MV-4-11 (cell line): ENCODE results near the gene KLHL40.
"Not testable (repeated sequence)": the region's sequence is repeated elsewhere in the genome, so short reads cannot be mapped to it uniquely, and the experiment has no call there.

Experiments used
- DNase-seq: peaks from one replicate; lab custom pipeline; 2025; lab: John Stamatoyannopoulos, UW

Gene KLHL40

DNA sequence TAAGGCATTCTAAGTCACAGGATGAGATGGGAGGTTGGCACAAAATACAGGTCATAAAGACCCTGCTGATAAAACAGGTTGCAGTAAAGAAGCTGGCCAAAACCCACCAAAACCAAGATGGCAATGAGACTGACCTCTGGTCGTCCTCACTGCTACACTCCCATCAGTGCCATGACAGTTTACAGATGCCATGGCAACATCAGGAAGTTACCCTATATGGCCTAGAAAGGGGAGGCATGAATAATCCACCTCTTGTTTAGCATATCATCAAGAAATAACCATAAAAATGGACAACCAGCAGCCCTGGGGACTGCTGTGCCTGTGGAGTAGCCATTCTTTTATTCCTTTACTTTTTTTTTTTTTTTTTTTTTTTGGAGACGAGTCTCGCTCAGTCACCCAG lies 37.1 kb downstream of the KLHL40 start:
- not testable (repeated sequence) for DNase-seq

DNA sequence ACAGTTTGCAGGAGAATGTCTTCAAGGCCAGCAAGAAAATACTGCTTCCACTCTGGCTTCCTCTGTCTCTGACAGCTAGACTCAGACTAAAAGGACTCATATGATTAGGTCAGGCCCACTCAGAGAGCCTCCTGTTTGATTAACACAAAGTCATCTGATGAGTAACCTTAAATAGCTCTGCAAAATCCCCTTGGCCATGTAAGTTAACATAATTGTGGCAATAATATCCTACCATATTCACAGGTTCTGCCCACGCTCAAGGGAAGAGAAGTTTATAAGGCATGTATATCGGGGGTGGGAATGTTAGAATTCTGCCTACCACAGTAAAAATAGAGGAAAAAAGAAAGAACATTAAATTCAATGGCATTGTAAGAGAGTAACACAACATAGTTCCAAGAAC lies 37.9 kb downstream of the KLHL40 start:
- no peak for DNase-seq

DNA sequence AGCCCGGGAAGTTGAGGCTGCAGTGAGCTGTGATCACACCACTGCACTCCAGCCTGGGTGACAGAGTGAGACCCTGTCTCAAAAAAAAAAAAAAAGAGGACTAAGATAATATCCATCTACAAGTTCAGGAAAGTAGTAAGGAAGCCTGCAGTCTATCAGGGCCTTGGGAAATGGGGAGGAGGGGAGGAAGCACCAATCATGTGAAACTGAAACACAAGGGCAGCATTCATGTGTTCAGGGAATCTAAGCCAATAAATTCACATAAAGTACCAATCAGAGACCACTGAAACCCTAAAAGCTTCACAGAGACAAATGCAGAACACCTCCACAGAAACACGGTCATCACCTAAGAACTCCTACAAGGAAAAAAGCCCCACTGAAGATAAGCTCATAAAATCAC lies 40.1 kb downstream of the KLHL40 start:
- no peak for DNase-seq

DNA sequence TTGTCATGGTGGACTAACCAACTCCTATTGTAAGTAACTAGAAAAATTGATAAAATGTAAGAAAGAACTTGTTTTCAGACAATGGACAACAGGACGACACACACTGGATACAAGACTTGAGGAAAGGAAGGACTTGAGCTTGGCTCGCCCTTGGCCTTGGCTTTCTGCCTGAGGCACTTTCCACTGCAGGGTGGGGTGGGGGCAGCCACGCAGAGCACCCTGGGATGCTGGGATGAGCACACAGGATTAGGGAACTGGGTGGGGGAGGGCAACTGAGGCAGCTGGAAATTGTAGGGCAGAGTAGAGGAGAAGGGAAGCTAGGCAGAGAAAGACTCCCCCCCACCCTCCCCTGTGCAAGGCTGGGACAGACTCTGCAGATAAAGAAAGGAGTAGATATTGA lies 42.7 kb downstream of the KLHL40 start:
- DNase-seq, result no peak

DNA sequence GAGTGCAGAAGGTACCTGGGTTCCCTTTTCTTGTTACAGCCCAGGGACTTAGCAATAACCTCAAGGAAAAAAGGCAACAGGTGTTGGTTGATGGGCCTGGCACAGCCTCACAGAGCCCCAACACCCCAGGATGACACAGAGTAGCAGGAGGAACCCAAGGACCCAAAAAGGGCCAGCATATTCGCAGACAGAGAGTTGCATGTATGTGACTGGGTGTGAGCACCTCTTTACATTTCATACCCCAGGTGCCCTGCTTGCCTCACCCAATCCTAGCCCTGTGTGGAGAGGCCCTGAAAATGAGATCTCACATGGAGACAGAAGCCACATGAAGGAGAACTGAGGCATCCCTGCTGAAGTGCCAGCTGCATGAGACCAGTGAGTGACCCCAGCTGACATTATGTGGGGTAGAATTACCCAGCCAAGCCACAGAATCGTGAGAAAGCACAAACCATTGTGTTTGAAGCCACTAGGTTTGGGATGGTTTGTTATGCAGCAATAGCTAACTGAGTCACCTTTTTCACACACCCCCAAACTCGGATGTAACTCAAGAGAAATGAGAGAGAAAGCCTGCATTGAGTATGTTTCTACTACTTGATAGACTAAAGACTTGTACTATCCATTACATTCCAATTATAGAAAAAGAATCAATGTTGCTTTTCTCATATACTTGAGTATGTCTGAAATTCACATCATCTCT lies 43.5 kb downstream of the KLHL40 start:
- no peak for DNase-seq

DNA sequence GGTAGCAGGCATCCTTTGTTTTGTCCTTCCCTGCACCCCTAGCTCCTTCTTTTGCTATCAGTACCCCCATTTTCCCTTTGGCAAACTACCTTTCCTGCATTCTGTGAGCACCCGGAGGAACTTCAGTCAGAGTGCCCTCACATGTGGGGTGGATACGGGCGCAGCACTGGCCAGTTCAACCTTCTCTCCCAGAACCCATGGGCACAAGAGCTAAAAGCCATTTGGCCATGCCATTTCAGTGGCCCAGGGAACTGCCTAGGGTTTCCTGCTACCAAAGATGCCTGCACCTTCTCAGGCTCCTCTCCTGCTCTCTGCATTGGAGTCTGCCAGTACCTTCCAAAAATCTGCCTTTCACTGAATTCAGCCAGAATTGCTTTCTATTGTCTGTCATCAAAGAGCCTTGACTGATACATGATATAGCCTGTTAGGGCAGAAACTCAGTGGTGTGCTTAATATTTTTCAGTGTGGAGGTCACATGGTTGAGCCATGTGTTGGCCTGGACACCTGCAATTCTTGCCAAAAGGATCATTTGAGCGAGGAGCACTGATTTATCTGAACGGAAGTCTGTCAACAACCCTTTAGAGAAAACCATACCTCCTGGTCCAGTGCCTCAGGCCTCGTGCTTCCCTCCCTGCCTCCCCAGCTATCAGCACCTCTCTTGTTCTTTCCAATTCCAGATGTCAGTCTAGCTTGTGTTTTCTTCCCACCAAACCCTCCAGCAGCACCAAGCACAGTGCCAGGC lies 44.2 kb downstream of the KLHL40 start:
- no peak for DNase-seq

DNA sequence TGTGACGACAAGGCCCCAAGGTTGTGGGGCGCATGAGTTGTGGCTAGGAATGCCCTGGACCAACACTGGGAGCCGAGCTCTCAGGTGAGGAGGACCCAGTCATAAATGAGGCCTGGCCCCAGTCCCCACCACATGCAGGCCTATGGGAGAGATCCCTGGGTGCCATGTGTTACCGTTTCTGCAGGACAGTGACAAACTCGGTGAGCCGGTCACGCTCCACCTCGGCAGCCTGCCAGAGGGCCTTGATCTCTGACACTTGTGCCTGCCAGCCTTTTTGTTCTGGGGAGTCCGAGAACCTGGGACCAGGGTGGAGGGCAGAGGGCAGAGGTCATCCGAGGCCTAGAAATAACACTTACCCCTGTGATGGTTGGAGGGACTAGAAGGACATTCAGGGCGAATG lies 45.0 kb downstream of the KLHL40 start:
- DNase-seq, result no peak

DNA sequence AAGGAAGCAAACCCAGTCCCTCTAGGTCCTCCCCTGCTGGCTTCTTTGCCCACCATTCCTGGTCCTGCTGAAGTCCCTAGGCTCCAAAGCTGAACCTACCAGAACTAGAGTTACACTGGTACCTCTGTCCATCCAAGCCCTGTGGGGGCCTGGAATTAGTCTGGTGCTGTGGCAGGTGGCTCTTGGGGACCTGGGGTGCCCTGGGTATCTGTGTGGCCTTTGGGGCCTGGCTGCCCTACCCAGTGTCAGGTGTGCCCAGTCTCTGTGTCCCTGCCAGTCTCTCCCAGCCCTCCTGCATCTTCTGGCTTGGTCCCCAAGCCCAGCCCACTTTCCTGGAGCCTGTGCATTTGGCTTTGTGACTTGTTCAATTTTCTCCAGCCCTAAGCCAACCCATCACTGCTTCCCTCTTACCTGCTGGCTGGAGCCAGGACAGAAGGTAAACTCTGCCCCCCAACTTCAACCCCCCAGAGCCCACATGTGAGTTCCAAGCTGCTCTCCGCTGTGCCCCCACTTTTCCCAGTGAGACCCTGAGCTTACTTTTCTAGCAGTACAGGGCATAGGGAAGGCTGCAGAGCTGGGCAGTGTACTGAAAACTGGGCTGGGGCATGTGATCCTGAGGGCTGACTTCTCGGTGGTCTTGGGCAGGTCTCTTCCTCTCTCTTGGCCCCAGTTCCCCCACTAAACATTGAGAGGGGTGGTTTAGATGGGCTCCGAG lies 45.5 kb downstream of the KLHL40 start:
- DNase-seq, result no peak

DNA sequence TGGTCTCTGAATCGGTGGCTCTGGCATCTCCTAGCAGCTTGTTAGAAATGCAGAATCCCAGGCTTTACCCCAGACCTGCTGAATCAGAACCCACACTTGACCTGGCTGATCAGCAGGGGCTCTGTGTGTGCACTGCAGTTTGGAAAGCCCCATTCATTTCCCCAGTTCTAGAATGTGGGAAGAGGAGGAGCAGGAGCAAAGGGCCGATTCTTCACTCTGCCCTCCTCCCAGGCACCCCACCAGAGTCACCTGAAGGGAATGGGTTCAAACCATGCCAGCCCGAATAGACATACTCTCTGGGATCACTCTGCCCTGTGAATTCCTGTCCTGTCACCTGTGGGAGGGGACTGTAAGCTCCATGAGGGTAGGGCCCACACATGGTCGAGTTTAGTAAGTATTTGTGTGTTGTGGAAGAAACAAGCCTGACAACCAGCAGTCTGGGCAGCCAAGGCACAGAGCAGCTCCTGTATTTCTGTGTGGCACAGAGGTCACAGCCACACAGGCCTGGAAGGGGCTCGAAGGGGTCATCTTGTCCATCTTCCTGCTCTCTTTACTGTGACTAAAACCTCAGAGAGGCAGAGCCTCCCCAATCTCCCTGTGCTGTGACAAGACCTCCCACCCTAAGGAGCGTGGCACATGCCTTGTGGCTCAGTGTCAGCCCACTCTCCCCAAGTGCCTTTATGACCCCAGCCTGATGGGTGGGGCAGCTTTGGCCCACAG lies 46.3 kb downstream of the KLHL40 start:
- DNase-seq, result no peak

DNA sequence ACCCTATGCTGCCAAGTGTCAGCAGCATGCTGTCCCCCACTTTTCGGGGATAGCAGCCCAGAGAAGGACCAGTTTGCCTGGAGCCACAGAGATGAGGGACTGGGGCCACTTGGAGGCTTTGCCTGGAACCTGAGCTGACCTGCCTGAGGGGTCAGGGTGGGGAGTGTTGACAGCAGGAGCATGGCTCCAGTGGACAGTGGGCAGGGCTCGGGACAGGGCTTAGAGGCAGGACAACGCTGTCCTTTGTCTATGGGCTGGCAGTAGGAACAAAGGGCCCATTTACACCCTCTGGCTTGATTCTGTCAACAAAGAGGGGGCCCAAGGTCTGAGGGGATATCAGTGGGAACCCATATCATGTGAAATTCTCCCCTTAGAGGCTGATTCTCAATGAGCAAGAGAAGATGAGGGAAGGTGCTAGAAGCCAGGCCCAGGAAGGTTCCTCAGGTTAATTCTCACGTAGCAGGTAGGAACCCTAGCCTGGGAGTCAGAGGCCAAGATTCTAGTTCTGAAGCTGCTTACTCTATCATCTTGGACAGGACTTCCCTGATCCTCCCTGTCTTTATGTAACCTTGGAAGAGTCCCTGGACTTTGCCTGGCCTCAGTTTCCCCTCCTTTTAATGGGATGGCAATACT lies 47.0 kb downstream of the KLHL40 start:
- DNase-seq, result no peak

DNA sequence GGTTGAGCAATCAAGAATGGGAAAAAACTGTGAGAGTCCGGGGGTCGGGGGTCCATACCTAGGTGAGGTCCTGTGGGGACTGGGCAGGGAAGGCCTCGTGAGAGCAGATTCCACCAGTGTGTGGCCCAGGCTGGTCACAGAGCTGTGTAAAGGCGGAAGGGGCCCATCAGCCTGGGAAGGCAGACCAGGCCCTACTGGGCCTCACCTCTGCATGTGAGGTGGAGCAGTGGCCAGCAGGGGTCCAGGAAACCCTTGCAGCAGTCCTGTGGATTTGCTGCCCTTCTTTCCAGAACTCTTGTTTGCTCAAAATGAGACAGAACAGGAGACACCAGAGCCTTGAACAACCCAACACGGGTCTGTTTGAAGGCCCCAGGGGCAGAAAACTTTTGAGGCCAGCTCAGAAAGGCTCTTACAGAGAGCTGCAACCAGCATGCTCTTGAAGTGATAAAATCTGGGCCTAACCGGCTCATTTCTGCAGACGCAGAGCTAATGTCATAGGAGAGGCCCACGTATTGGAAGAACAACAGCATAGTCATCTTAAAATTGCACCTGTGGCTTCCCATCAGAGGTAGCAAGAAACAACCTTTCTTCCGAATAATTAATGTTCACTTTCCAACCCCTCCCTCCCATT lies 47.6 kb downstream of the KLHL40 start:
- DNase-seq, result no peak

DNA sequence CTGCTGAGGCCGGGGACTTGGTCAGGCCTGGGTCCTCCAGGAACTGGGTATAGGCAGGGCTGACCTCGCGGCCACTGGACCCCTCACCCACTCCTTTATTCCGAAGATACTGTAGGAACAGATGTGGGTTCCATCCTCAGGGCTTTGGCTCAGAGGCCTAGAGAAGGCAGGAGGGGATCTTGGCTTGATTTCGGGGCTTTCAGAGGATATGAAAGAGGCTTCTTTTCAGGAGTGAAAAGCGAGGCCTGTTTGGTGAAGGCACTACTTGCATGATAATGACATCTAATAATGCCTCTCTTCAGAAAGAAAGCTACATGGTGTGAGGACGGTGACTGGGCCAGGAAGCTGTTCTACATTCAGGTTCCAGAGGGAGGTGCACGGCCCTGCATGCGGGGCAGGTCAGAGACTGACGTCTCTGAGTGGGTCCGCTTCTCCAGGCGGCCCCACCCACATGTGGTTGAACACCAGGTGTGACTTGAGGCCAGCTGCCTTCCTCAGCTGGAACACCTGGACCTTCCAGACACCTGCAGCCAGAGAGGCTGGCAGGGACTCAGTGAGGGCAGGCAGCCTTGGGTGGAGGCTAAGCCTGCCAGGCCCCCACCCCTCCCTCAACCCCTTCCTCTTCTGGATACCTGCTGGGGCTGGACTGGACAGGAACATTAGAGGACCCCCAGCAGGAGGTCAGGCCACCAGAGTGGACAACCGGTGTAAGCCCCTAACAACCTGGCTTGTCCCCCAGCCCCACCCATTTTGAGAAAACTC lies 48.3 kb downstream of the KLHL40 start:
- no peak for DNase-seq

DNA sequence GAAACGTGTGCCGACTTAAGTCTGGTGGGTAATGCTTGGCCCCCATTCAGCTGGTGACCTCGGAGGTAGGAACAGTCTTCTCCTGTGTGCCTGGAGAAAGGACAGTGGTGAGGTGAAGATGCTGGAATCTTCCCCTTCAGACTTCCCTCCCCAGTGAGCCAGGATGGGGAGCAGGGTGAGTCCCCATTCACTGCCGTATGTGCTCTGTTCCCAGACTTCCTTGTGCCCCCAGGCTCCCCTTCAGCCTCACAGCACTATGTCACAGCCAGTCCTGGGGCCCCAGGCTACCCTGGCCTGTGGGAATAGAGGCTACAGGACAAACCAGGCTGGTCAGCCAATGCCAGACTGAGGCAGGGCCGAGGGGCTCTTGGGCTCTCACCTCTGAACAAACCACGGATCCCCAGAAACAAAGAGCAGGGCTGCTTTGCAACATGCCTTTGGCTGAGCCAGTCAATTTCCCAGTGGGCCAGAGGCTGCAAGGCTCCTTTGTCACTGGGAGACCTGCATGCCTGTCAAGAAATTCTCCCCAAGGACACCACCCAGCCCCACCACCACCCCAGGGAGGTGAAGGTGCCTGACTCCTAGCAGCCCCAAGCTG lies 49.0 kb downstream of the KLHL40 start:
- no peak for DNase-seq

DNA sequence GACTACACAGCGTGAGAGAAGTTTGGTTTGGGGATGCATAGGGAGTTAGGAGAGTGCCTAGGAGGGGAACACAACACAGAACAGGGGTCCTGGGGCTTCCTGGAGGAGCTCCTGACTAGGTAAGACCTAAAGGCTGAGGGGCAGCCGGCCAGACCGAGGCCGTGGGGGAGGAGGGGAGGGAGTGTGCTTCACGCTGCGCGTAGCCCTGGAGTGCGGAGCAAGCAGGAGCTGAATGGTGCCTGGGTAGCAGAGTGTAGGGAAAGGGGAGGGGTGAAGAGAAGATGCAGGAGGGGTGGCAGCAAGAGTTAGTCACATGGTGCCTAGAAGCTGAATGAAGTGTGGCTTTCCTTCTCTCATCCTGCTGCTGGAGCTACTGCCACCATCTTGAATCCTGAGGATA lies 49.7 kb downstream of the KLHL40 start:
- DNase-seq, result no peak

DNA sequence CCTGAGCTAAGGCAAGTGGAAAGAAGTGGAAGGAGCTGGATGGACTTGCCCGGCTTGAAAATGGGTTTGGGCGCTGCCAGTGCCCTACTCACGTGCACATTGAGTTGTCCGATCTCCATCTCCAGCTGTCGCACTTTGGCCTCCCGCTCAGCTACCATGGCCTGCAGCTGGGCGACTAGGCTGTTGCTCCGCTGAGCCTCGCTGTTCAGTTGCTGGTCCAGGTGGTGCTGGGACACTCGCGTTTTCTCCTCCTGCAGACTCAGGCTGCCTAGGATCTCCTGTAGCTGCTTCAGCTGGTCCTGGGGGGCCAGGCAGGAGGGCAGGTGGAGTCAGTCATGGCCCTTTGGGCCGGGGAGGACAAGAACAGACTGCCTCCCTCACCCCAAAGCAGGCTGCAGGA lies 50.3 kb downstream of the KLHL40 start:
- DNase-seq, result no peak

DNA sequence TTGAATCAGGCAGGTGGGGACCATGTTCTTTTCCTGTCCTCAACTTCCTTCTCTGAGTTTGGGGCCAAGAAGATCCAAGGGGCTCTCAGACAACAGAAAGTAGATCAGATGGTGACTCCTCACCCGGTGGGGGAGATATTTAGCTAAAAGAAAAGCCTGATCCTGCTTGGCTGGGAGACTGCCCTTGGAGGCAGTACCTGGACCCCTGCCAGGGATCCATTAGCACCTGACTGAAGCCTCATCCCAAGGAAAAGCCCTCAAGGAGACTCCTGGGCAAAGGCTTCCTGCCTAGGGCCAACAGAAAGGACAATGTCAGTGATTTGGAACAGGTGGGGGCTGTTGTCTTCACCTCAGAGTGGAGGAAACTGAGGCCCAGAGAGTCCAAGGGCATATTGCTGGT lies 50.7 kb downstream of the KLHL40 start:
- DNase-seq, result no peak

DNA sequence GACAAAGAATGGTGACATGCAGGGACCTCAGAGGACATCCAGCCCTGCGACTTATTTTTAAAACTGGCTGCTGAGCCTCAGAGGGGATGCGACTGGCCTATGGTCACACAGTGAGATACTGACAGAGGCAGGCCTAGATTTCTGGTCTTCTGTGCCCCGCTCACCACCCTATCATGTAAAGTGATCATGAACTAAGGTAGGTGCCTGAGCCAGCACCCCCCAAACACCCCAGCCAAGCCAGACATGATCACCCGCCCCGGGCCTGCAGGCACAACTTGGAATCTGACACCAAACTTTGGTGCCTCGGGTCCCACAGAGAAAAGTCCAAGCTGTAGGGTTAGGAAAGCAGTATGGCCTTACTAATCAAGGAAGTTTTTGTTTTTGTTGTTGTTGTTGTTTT lies 51.2 kb downstream of the KLHL40 start:
- DNase-seq, result no peak

DNA sequence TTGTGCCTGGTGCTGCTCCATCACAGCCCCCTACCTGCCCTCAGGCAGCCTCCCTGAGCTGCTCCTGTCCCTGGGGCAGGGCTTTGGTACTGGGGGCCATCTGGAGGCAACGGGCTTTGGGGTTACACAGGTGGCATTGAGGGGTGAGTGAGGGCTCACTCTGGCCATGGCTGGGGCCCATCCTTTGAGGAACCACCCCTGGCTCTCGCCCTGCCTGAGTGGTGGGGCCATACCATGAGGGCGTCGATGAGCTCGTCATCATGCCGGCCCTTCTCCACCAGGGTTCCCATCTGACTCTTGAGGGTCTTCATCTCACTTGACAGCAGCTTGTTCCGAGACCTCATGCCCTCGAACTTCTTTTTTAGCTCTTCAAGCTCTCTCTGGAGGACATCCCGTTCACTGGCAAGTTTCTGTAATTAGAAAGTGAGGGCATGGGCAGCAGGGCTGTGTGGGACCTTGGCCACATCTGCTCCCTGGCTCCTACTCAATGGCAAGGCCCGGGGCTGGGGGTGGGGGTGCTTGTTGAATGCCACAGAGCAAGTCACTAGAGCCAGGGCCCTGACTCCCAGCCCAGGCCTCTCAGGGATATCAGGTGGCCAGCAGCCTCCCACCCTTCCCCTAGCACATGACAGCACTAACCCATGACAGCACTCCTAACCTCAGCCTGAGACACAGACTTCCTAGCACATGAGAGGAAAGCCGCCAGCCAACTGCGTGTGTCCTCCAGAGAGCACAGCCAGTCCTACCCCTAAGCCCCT lies 54.2 kb downstream of the KLHL40 start:
- no peak for DNase-seq

DNA sequence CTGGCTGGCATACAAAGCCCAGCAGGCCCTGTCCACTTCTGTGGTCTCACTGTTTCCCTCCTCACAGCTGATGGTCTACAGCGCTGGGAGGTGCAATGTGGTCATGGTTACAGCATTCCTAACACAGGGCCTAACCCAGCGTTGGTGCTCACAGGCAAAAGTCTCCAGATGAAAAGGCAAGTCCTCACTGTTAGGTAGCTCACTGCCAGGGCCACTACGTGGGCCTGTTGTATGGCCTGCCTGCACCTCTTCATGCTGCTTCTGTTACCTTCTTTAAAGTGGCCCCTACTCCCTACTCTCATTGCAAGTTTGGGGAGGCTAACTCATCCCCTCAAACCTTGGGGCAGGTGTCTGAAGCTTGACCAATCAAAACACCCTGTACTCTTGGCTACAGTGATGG lies 56.5 kb downstream of the KLHL40 start:
- no peak for DNase-seq
